HL-60 (cell line): Measurements from ENCODE around the gene ARIH2.
A peak's percentile ranks its signal among the peaks of the same experiment; 100 is the strongest.

Experiments
- DNase-seq, 2 experiments: peaks; one replicate each; pipeline ENCODE4 v3.0.0-alpha.2; 2010 to 2020; ENCODE audit warnings: low read depth in 1 of 2, low spot score in 1 of 2
- H3K27ac ChIP-seq: fragments of 250-450 bp; sonication (Bioruptor Pico); replicated peaks from 2 replicates; pipeline ENCODE4 v1.5.1; 2020; ENCODE audit warnings: mild to moderate bottlenecking, moderate library complexity
- H3K27me3 ChIP-seq: fragments of 250-450 bp; sonication (Bioruptor Pico); 2 replicates; pipeline ENCODE4 v1.5.1; 2021; ENCODE audit warnings: mild to moderate bottlenecking, moderate library complexity; ENCODE audit not compliant: insufficient read depth, poor library complexity, severe bottlenecking
- H3K4me3 ChIP-seq: replicated peaks from 2 replicates; pipeline ENCODE4 v1.5.1; 2011; ENCODE audit warnings: mild to moderate bottlenecking, control low read depth, low read length; ENCODE audit not compliant: insufficient read depth
- CTCF ChIP-seq: IDR thresholded peaks from one replicate; pipeline ENCODE4 v1.5.1; 2011; ENCODE audit warnings: low read length, control low read depth, inconsistent platforms; ENCODE audit not compliant: insufficient read depth
- GABPA ChIP-seq: IDR thresholded peaks from 2 replicates; pipeline ENCODE4 v1.6.1; 2012; ENCODE audit warnings: low read depth
- POLR2AphosphoS5 ChIP-seq: IDR thresholded peaks from 2 replicates; pipeline ENCODE4 v1.6.1; 2012; ENCODE audit warnings: low read depth
- SPI1 ChIP-seq: IDR thresholded peaks from 2 replicates; pipeline ENCODE4 v1.6.1; 2012; ENCODE audit warnings: low read depth, mild to moderate bottlenecking, borderline replicate concordance
- TF ChIP-seq, protein P1 (sequence below): IDR thresholded peaks from 2 replicates; pipeline ENCODE4 v1.6.1; 2012; ENCODE audit warnings: low read depth; ENCODE audit not compliant: insufficient replicate concordance

The ARIH2 gene

DNA sequence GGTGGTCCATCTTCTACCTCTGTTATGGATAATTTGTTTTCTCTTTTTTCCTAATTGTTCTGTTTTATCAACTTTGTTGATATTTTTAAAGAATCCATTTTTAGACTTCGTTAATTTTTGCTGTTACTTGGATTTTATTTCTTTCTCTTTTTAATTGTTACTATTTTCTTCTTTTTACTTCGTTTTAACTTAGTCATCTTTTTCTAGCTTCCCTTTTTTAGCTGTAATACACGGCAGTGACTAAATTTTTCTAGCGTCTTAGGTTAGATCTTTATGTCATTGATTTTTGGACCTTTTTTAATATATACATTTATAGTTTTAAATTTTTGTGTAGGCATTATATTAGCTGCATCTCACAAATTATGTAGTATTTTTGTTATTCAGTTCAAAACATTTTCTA lies 33.1 kb downstream of the ARIH2 start:
- TF ChIP-seq, protein P1, sequence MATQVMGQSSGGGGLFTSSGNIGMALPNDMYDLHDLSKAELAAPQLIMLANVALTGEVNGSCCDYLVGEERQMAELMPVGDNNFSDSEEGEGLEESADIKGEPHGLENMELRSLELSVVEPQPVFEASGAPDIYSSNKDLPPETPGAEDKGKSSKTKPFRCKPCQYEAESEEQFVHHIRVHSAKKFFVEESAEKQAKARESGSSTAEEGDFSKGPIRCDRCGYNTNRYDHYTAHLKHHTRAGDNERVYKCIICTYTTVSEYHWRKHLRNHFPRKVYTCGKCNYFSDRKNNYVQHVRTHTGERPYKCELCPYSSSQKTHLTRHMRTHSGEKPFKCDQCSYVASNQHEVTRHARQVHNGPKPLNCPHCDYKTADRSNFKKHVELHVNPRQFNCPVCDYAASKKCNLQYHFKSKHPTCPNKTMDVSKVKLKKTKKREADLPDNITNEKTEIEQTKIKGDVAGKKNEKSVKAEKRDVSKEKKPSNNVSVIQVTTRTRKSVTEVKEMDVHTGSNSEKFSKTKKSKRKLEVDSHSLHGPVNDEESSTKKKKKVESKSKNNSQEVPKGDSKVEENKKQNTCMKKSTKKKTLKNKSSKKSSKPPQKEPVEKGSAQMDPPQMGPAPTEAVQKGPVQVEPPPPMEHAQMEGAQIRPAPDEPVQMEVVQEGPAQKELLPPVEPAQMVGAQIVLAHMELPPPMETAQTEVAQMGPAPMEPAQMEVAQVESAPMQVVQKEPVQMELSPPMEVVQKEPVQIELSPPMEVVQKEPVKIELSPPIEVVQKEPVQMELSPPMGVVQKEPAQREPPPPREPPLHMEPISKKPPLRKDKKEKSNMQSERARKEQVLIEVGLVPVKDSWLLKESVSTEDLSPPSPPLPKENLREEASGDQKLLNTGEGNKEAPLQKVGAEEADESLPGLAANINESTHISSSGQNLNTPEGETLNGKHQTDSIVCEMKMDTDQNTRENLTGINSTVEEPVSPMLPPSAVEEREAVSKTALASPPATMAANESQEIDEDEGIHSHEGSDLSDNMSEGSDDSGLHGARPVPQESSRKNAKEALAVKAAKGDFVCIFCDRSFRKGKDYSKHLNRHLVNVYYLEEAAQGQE: no peak
- TF ChIP-seq POLR2AphosphoS5 (no peak), CTCF (no peak), SPI1 (no peak), GABPA (no peak)
- Histone ChIP-seq H3K4me3 (no peak overlapping the region), H3K27me3 (no peaks in the 10 kb centered on the region), H3K27ac (no peak overlapping the region)
- no peak for DNase-seq

GRCh38 chr3:48952510-48953118 lies 34.0 kb downstream of the ARIH2 start:
- TF ChIP-seq CTCF: no peak
- TF ChIP-seq POLR2AphosphoS5: no peak
- TF ChIP-seq GABPA: no peak
- no peak for TF ChIP-seq SPI1
- TF ChIP-seq, protein P1: no peak
- H3K4me3 ChIP-seq: no peak overlapping the region
- no peaks in the 10 kb centered on the region for H3K27me3 ChIP-seq
- peak in 1 of 2 experiments; percentile 18 for DNase-seq
- H3K27ac ChIP-seq: no peak overlapping the region

DNA sequence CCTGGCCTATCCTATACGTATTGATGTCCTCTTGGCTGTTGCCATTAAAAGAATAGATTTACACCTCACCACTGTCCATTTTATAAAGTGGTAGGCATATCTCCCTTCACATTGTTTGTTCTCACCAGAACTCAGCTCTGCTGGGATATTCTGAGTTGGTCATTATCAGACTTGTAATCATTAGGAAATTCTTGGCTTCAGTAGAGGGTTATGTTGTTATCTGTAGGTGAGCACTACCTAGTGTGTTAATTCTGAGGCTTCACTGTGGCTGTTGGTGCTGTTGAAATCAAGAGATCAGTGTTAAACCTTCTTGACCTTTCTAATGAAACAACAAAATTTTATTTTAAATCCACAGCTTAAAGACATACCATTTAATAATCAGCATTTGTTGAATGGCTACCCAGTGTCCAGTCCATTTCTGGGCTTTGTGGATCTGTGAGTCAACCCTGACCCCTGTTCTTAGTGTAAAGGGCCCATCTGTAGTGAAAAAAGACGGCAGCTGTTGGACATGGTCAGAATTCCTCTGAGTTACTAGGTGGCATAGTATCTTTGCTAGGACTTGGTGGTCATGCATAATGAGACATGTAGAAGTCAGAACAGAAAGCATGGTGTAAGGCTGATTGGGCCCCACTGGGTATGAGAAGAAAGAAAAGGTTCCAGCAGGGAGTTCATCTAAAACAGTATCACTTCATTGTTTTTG lies 38.5 kb downstream of the ARIH2 start:
- Histone ChIP-seq H3K4me3 (no peak overlapping the region), H3K27me3 (no peaks in the 10 kb centered on the region), H3K27ac (no peak overlapping the region)
- no peak for DNase-seq
- TF ChIP-seq, protein P1: no peak
- TF ChIP-seq GABPA (no peak), SPI1 (no peak), CTCF (no peak), POLR2AphosphoS5 (no peak)
